K562 (cell line): Measurements from ENCODE around the gene ERN1. TPM values are rescaled to one million over a fixed set of nuclear protein-coding genes. Genes with fewer than 3 reads are reported as not detected.
A peak's percentile ranks its signal among the peaks of the same experiment; 100 is the strongest.

ENCODE experiments used
- CBX1 ChIP-seq: sonication (generic); IDR thresholded peaks from 2 replicates; pipeline ENCODE4 v1.6.1; 2016; ENCODE audit warnings: antibody characterized with exemption, low read depth, mild to moderate bottlenecking
- CBX5 ChIP-seq: IDR thresholded peaks from 2 replicates; pipeline ENCODE4 v1.6.1; 2014; ENCODE audit warnings: low read depth, borderline replicate concordance
- DMBX1 ChIP-seq: fragments of 250-450 bp; sonication (Bioruptor Pico); IDR thresholded peaks from 2 replicates; pipeline ENCODE4 v1.8.0; 2022; ENCODE audit warnings: inconsistent platforms, mild to moderate bottlenecking, moderate library complexity, borderline replicate concordance
- EP400 ChIP-seq: fragments of 450-650 bp; IDR thresholded peaks from 2 replicates; pipeline ENCODE4 v1.6.1; 2017; ENCODE audit warnings: antibody characterized with exemption, mild to moderate bottlenecking, moderate library complexity
- FOXA3 ChIP-seq, 2 experiments: fragments of 450-650 bp in 1 of 2; sonication (generic) in 1 of 2; formaldehyde crosslinking; IDR thresholded peaks in 1 of 2; conservative IDR thresholded peaks in 1 of 2; 2 replicates each; pipeline versions ENCODE4 v1.4.0 to v1.8.0; 2020 to 2022; ENCODE audit warnings: mild to moderate bottlenecking in 2 of 2, missing genetic modification reagents in 1 of 2
- GABPB1 ChIP-seq: sonication (generic); formaldehyde crosslinking; IDR thresholded peaks from 2 replicates; pipeline ENCODE4 v1.8.0; 2022; ENCODE audit warnings: mild to moderate bottlenecking, missing genetic modification reagents
- RNF2 ChIP-seq: sonication (generic); IDR thresholded peaks from 2 replicates; pipeline ENCODE4 v1.6.1; 2016
- RREB1 ChIP-seq: fragments of 250-450 bp; sonication (Bioruptor Pico); IDR thresholded peaks from 2 replicates; pipeline ENCODE4 v1.4.0; 2020
- TCF3 ChIP-seq: sonication (generic); formaldehyde crosslinking; IDR thresholded peaks from 2 replicates; pipeline ENCODE4 v1.4.0; 2020; ENCODE audit warnings: mild to moderate bottlenecking, missing genetic modification reagents
- TCF7 ChIP-seq: sonication (generic); IDR thresholded peaks from 2 replicates; pipeline ENCODE4 v1.6.1; 2016; ENCODE audit warnings: antibody characterized with exemption, borderline replicate concordance
- ZBTB2 ChIP-seq: fragments of 450-650 bp; IDR thresholded peaks from 2 replicates; pipeline ENCODE4 v1.6.1; 2016; ENCODE audit warnings: antibody characterized with exemption
- ZNF124 ChIP-seq: sonication (generic); formaldehyde crosslinking; IDR thresholded peaks from 2 replicates; pipeline ENCODE4 v1.8.1; 2022; ENCODE audit warnings: missing genetic modification reagents
- ZNF134 ChIP-seq: fragments of 250-450 bp; sonication (Bioruptor Pico); conservative IDR thresholded peaks from 2 replicates; pipeline ENCODE4 v1.4.0; 2020
- polyA plus RNA-seq, 8 experiments: library from polyadenylated mRNA; depleted of rRNA in 4 of 8; stranded (reverse) in 5 of 8; unstranded in 3 of 8; fragments of >200 nt; fragmentation: Nextera tagmentation in 2 of 8; fragmentation: Illumina TruSeq in 1 of 8; extraction: Ambion mirVana in 2 of 8; extraction: Trizol in 1 of 8; gene quantifications; 2 replicates each; pipeline versions ENCODE4 v1.2.1 to v1.2.3, GENCODE V29; 2011 to 2014; ENCODE audit warnings: inconsistent platforms in 1 of 8, missing spikeins in 1 of 8
- total RNA-seq, 7 experiments: library from RNA; depleted of rRNA in 6 of 7; stranded (reverse); fragments of >200 nt in 6 of 7; fragmentation: Illumina TruSeq in 2 of 7; extraction: Trizol in 2 of 7; gene quantifications; 2 replicates each; pipeline versions ENCODE4 v1.2.1 to v1.2.3, GENCODE V29; 2011 to 2021; ENCODE audit warnings: low replicate concordance in 1 of 7
- TF ChIP-seq, protein P1 (sequence below), 3 experiments: fragments of 200-800 bp in 1 of 3; fragments of 250-450 bp in 1 of 3; fragments of 450-650 bp in 1 of 3; sonication (Bioruptor Pico) in 1 of 3; sonication (Bioruptor generic) in 1 of 3; formaldehyde crosslinking in 1 of 3; IDR thresholded peaks; 2 replicates each; pipeline versions ENCODE4 v1.6.1 to v1.8.0; 2016 to 2022; ENCODE audit warnings: mild to moderate bottlenecking in 2 of 3, missing genetic modification characterization in 2 of 3, missing compliant biosample characterization in 1 of 3, moderate library complexity in 1 of 3

ERN1 gene
- total and polyA plus RNA-seq, 9 of the 15 experiments (the other 6 are each of a cell fraction or from before 2014, with no cell fraction given): 2.1 to 22.5 (median 7.3) TPM

- TF ChIP-seq, protein P1, sequence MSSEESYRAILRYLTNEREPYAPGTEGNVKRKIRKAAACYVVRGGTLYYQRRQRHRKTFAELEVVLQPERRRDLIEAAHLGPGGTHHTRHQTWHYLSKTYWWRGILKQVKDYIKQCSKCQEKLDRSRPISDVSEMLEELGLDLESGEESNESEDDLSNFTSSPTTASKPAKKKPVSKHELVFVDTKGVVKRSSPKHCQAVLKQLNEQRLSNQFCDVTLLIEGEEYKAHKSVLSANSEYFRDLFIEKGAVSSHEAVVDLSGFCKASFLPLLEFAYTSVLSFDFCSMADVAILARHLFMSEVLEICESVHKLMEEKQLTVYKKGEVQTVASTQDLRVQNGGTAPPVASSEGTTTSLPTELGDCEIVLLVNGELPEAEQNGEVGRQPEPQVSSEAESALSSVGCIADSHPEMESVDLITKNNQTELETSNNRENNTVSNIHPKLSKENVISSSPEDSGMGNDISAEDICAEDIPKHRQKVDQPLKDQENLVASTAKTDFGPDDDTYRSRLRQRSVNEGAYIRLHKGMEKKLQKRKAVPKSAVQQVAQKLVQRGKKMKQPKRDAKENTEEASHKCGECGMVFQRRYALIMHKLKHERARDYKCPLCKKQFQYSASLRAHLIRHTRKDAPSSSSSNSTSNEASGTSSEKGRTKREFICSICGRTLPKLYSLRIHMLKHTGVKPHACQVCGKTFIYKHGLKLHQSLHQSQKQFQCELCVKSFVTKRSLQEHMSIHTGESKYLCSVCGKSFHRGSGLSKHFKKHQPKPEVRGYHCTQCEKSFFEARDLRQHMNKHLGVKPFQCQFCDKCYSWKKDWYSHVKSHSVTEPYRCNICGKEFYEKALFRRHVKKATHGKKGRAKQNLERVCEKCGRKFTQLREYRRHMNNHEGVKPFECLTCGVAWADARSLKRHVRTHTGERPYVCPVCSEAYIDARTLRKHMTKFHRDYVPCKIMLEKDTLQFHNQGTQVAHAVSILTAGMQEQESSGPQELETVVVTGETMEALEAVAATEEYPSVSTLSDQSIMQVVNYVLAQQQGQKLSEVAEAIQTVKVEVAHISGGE (CRISPR knock-in tag; IDR thresholded peaks at IDR 0.05): peak in 1 of 3 experiments; percentile 91; a peak in 2 of 6 replicates
- TF ChIP-seq ZNF124: no peak
- 0 out of 2 replicates have a peak, but pooled peaks have one; percentile 14 for TF ChIP-seq RNF2
- no peak for TF ChIP-seq ZBTB2
- no peak for TF ChIP-seq CBX5
- TF ChIP-seq ZNF134: 0 out of 2 replicates have a peak, but pooled peaks have one; percentile 50
- peak; percentile 79 for TF ChIP-seq TCF3
- 0 out of 4 replicates have a peak, but pooled peaks of 1 of the 2 experiments have one; percentile 18 for TF ChIP-seq FOXA3 (CRISPR knock-in tag; conservative IDR thresholded peaks at IDR 0.05 in 1 of 2, IDR thresholded peaks at IDR 0.05 in 1 of 2)
- TF ChIP-seq RREB1 (CRISPR knock-in tag): no peak
- TF ChIP-seq TCF7: no peak
- 0 out of 2 replicates have a peak, but pooled peaks have one; percentile 55 for TF ChIP-seq DMBX1 (CRISPR knock-in tag)
- TF ChIP-seq CBX1: no peak
- no peak for TF ChIP-seq EP400
- TF ChIP-seq GABPB1 (CRISPR knock-in tag): no peak
Observed at GRCh38 chr17:64117981-64118979, 11.7 kb downstream of the ERN1 start (continued).
